ENCODE data around the gene FNDC3B. TPM values are rescaled to one million over a fixed set of nuclear protein-coding genes. Genes with fewer than 3 reads are reported as not detected.

The FNDC3B gene
- total and polyA plus RNA-seq, 2 donors (not counting 1 experiment from before 2014, with no cell fraction given), result 1.2 to 9.2 TPM

GRCh38 chr3:172437713-172438112, 398.3 kb downstream of the FNDC3B start:
- Histone ChIP-seq H3K36me3 (replicated peaks in 1 of 2; ENCODE audit: control extremely low read depth in 1 of 2, control insufficient read depth in 1 of 2, extremely low read depth in 1 of 2, insufficient read depth in 2 of 2, low read length in 1 of 2) (no peaks in the 10 kb centered on the region), H3K27ac (ENCODE audit: low read length in 2 of 2) (no peak overlapping the region), H3K9ac (ENCODE audit: low read length) (no peak overlapping the region), H2AFZ (ENCODE audit: insufficient read depth, low read depth, low read length, poor library complexity, severe bottlenecking) (no peak overlapping the region), H3K4me2 (replicated peaks; ENCODE audit: low read depth, low read length, poor library complexity, severe bottlenecking) (no peak overlapping the region), H3K4me3 (ENCODE audit: control extremely low read depth in 1 of 5, extremely low read depth in 1 of 5, insufficient read depth in 1 of 5, low read depth in 2 of 5, low read length in 4 of 5) (no peak overlapping the region), H4K20me1 (ENCODE audit: control insufficient read depth, insufficient read depth, low read length, poor library complexity, severe bottlenecking) (no peaks in the 10 kb centered on the region), H3K9me3 (ENCODE audit: control extremely low read depth in 1 of 3, control insufficient read depth in 2 of 3, insufficient read depth in 1 of 3, low read length in 2 of 3) (peaks cover 0 to 8% (median 1%) of the 10 kb centered on the region in 3 donors), H3K4me1 (ENCODE audit: control insufficient read depth in 2 of 2, insufficient read depth in 2 of 2, low read length in 2 of 2) (no peaks in the 10 kb centered on the region), H3K27me3 (replicated peaks in 1 of 4; ENCODE audit: control extremely low read depth in 1 of 4, control insufficient read depth in 3 of 4, insufficient read depth in 4 of 4, low read length in 3 of 4) (peaks cover 0 to 4% (median 0%) of the 10 kb centered on the region in 4 experiments), H3K79me2 (ENCODE audit: control insufficient read depth, insufficient read depth, low read length) (no peaks in the 10 kb centered on the region)
- ChIA-PET CTCF (interaction anchor here (0.6 kb wide), 1 partner anchor 170 kb away, joined by 5 read pairs; no protein-coding TSS in a partner anchor), POLR2A (no interaction called here)
- peaks cover 1% of the 10 kb centered on the region for H3K9me3 Mint-ChIP-seq (ENCODE audit: insufficient read depth)
- TF ChIP-seq EZH2 (IDR thresholded peaks at IDR 0.05; ENCODE audit: borderline replicate concordance, insufficient read depth, low read depth, low read length, poor library complexity, severe bottlenecking) (no peak), CTCF (IDR thresholded peaks at IDR 0.05) (no peak)
- H3K4me3 Mint-ChIP-seq, result no peak overlapping the region
- no peak overlapping the region for H3K27ac Mint-ChIP-seq
- DNase-seq, result no peak
- intact Hi-C loops (cut with micrococcal nuclease), result no loop called here
- no peaks in the 10 kb centered on the region for H3K4me1 Mint-ChIP-seq
- H3K27me3 Mint-ChIP-seq, result peaks cover 21% of the 10 kb centered on the region
- no peak for ATAC-seq (ENCODE audit: low read depth)

- intact Hi-C loops (cut with micrococcal nuclease), result no loop called here
Observed at GRCh38 chr3:172438186-172438585, 398.8 kb downstream of the FNDC3B start.

More at GRCh38 chr3:172438186-172438585, 398.8 kb downstream of the FNDC3B start:
- H3K4me3 ChIP-seq (ENCODE audit: control extremely low read depth in 1 of 5, extremely low read depth in 1 of 5, insufficient read depth in 1 of 5, low read depth in 2 of 5, low read length in 4 of 5), result no peak overlapping the region
- TF ChIP-seq EZH2 (IDR thresholded peaks at IDR 0.05; ENCODE audit: borderline replicate concordance, insufficient read depth, low read depth, low read length, poor library complexity, severe bottlenecking), result no peak
- no peak for TF ChIP-seq CTCF (IDR thresholded peaks at IDR 0.05)
- H3K27ac Mint-ChIP-seq, result no peak overlapping the region
- no peaks in the 10 kb centered on the region for H4K20me1 ChIP-seq (ENCODE audit: control insufficient read depth, insufficient read depth, low read length, poor library complexity, severe bottlenecking)
- no peak for ATAC-seq (ENCODE audit: low read depth)
- no peak overlapping the region for H3K4me2 ChIP-seq (replicated peaks; ENCODE audit: low read depth, low read length, poor library complexity, severe bottlenecking)
- 41% methylated on average over 2 of the region's 4 CpGs for WGBS (ENCODE audit: insufficient coverage)
- no peak overlapping the region for H2AFZ ChIP-seq (ENCODE audit: insufficient read depth, low read depth, low read length, poor library complexity, severe bottlenecking)
- H3K4me3 Mint-ChIP-seq, result no peak overlapping the region
- H3K9me3 Mint-ChIP-seq (ENCODE audit: insufficient read depth), result no peaks in the 10 kb centered on the region
- H3K27me3 ChIP-seq (replicated peaks in 1 of 4; ENCODE audit: control extremely low read depth in 1 of 4, control insufficient read depth in 3 of 4, insufficient read depth in 4 of 4, low read length in 3 of 4), result peaks cover 0 to 4% (median 0%) of the 10 kb centered on the region in 4 experiments
- ChIA-PET POLR2A (no interaction called here), CTCF (interaction anchor here (0.6 kb wide), 1 partner anchor 169 kb away, joined by 5 read pairs; no protein-coding TSS in a partner anchor)
- H3K27me3 Mint-ChIP-seq, result peaks cover 24% of the 10 kb centered on the region
- H3K9ac ChIP-seq (ENCODE audit: low read length), result no peak overlapping the region
- DNase-seq, result no peak
- no peaks in the 10 kb centered on the region for H3K79me2 ChIP-seq (ENCODE audit: control insufficient read depth, insufficient read depth, low read length)
- H3K27ac ChIP-seq (ENCODE audit: low read length in 2 of 2), result no peak overlapping the region
- H3K4me1 Mint-ChIP-seq, result no peaks in the 10 kb centered on the region
- no peaks in the 10 kb centered on the region for H3K4me1 ChIP-seq (ENCODE audit: control insufficient read depth in 2 of 2, insufficient read depth in 2 of 2, low read length in 2 of 2)
- H3K9me3 ChIP-seq (ENCODE audit: control extremely low read depth in 1 of 3, control insufficient read depth in 2 of 3, insufficient read depth in 1 of 3, low read length in 2 of 3), result peaks cover 0 to 3% (median under 1%) of the 10 kb centered on the region in 3 donors
- H3K36me3 ChIP-seq (replicated peaks in 1 of 2; ENCODE audit: control extremely low read depth in 1 of 2, control insufficient read depth in 1 of 2, extremely low read depth in 1 of 2, insufficient read depth in 2 of 2, low read length in 1 of 2), result no peaks in the 10 kb centered on the region

Measured in B cell (primary cell).